NCI-H1105 (cell line): ENCODE data around the gene MCUR1.
"Not testable (repeated sequence)": the region's sequence is repeated elsewhere in the genome, so short reads cannot be mapped to it uniquely, and the experiment has no call there.

Experiments
- DNase-seq: peaks from one replicate; lab custom pipeline; 2025; lab: John Stamatoyannopoulos, UW

Gene MCUR1

GRCh38 chr6:13828656-13829301, 14.4 kb upstream of the MCUR1 start:
- DNase-seq = not testable (repeated sequence)

GRCh38 chr6:13827032-13827431, 12.7 kb upstream of the MCUR1 start:
- no peak for DNase-seq

- no peak for DNase-seq
Observed at GRCh38 chr6:13825871-13826270, 11.5 kb upstream of the MCUR1 start.

- no peak for DNase-seq
Observed at GRCh38 chr6:13818341-13818740, 4.0 kb upstream of the MCUR1 start.

GRCh38 chr6:13814938-13815575, 700 bp upstream of the MCUR1 start:
- DNase-seq = no peak

GRCh38 chr6:13813621-13814175, 659 bp downstream of the MCUR1 start:
- peak; percentile 80 for DNase-seq

GRCh38 chr6:13813026-13813425, 1.3 kb downstream of the MCUR1 start:
- no peak for DNase-seq

- no peak for DNase-seq
Observed at GRCh38 chr6:13812359-13812642, 2.1 kb downstream of the MCUR1 start.

GRCh38 chr6:13811627-13812358, 2.6 kb downstream of the MCUR1 start:
- no peak for DNase-seq

GRCh38 chr6:13810688-13811446, 3.5 kb downstream of the MCUR1 start:
- no peak for DNase-seq

- DNase-seq = no peak
Observed at GRCh38 chr6:13808801-13809200, 5.6 kb downstream of the MCUR1 start.

- DNase-seq = no peak
Observed at GRCh38 chr6:13807696-13808095, 6.7 kb downstream of the MCUR1 start.

- DNase-seq = no peak
Observed at GRCh38 chr6:13803581-13803980, 10.8 kb downstream of the MCUR1 start.

GRCh38 chr6:13800615-13801014, 13.7 kb downstream of the MCUR1 start:
- DNase-seq = no peak

GRCh38 chr6:13796781-13797180, 17.6 kb downstream of the MCUR1 start:
- DNase-seq = no peak

GRCh38 chr6:13795041-13795750, 19.2 kb downstream of the MCUR1 start:
- DNase-seq = peak; percentile 61

- no peak for DNase-seq
Observed at GRCh38 chr6:13794184-13794583, 20.2 kb downstream of the MCUR1 start.

GRCh38 chr6:13789746-13790145, 24.6 kb downstream of the MCUR1 start:
- no peak for DNase-seq

- no peak for DNase-seq
Observed at GRCh38 chr6:13788820-13789219, 25.5 kb downstream of the MCUR1 start.

- no peak for DNase-seq
Observed at GRCh38 chr6:13787137-13787536, 27.2 kb downstream of the MCUR1 start.

- not testable (repeated sequence) for DNase-seq
Observed at GRCh38 chr6:13780162-13780561, 34.2 kb downstream of the MCUR1 start.

GRCh38 chr6:13778028-13778427, 36.3 kb downstream of the MCUR1 start:
- DNase-seq = no peak
